ENCODE data around the gene SPAST. TPM values are rescaled to one million over a fixed set of nuclear protein-coding genes. Genes with fewer than 3 reads are reported as not detected.

The SPAST gene
- total RNA-seq, 1 experiment from 2014 or later: 18.5 TPM

DNA sequence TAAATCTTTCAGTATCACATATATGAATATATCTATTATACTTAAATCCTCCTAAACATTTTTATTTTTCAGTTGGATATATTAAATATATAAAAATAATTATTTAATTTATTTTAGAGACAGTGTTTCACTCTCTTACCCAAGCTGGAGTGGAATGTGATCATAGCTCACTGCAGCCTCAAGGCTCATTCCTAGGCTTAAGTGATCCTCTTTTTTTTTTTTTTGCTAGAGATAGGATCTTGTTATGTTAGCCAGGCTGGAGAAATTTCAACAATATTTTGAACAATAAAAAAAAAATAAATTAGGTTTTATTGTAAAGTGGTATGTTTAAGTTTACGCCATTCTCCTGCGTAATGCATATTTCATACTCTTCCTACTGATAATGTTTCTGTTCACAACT, 4.2 kb downstream of the SPAST start:
- DNase-seq: no peak
- CTCF ChIA-PET: no interaction called here
- H3K27ac Mint-ChIP-seq (ENCODE audit: unreplicated experiment): no peak overlapping the region
- H3K4me3 Mint-ChIP-seq (ENCODE audit: low read depth, unreplicated experiment): no peak overlapping the region
- peaks cover 27% of the 10 kb centered on the region for H3K36me3 Mint-ChIP-seq (ENCODE audit: insufficient read depth, unreplicated experiment)
- TF ChIP-seq, protein P1, sequence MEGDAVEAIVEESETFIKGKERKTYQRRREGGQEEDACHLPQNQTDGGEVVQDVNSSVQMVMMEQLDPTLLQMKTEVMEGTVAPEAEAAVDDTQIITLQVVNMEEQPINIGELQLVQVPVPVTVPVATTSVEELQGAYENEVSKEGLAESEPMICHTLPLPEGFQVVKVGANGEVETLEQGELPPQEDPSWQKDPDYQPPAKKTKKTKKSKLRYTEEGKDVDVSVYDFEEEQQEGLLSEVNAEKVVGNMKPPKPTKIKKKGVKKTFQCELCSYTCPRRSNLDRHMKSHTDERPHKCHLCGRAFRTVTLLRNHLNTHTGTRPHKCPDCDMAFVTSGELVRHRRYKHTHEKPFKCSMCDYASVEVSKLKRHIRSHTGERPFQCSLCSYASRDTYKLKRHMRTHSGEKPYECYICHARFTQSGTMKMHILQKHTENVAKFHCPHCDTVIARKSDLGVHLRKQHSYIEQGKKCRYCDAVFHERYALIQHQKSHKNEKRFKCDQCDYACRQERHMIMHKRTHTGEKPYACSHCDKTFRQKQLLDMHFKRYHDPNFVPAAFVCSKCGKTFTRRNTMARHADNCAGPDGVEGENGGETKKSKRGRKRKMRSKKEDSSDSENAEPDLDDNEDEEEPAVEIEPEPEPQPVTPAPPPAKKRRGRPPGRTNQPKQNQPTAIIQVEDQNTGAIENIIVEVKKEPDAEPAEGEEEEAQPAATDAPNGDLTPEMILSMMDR (IDR thresholded peaks at IDR 0.05; ENCODE audit: unreplicated experiment): no peak
- H3K9me3 Mint-ChIP-seq (ENCODE audit: low read depth, unreplicated experiment): no peaks in the 10 kb centered on the region
- no peaks in the 10 kb centered on the region for H3K27me3 Mint-ChIP-seq (ENCODE audit: unreplicated experiment)
- intact Hi-C loops (cut with micrococcal nuclease; ENCODE audit: unreplicated experiment): no loop called here
- H3K4me1 Mint-ChIP-seq (ENCODE audit: low read depth, unreplicated experiment): peaks cover 10% of the 10 kb centered on the region
- BruUV-seq (replicated peaks): no TSS peak

DNA sequence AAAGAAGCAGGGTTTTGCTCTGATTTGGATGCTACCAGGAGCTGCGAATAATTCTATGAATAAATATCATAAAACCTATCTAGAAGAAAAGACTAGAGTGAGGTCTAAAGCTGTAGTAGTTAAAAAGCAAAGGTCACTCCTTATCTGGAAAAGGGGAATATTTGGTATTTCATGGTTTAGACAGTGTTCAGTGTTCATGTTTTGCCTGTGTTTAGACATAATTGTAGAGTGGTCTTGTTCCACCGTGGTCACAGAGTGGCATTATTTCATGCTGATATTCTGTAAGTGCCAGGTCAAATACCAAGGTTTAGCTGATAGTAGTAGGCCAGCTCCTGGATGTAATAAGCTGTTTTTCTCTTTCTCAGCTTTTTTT, 10.8 kb downstream of the SPAST start:
- intact Hi-C loops (cut with micrococcal nuclease; ENCODE audit: unreplicated experiment): no loop called here
- Mint-ChIP-seq H3K4me3 (ENCODE audit: low read depth, unreplicated experiment) (no peak overlapping the region), H3K4me1 (ENCODE audit: low read depth, unreplicated experiment) (no peaks in the 10 kb centered on the region), H3K9me3 (ENCODE audit: low read depth, unreplicated experiment) (no peaks in the 10 kb centered on the region), H3K27ac (ENCODE audit: unreplicated experiment) (no peak overlapping the region), H3K27me3 (ENCODE audit: unreplicated experiment) (no peaks in the 10 kb centered on the region), H3K36me3 (ENCODE audit: insufficient read depth, unreplicated experiment) (no peaks in the 10 kb centered on the region)
- TF ChIP-seq, protein P1 (IDR thresholded peaks at IDR 0.05; ENCODE audit: unreplicated experiment): no peak
- DNase-seq: no peak
- CTCF ChIA-PET: no interaction called here
- no TSS peak for BruUV-seq (replicated peaks)

DNA sequence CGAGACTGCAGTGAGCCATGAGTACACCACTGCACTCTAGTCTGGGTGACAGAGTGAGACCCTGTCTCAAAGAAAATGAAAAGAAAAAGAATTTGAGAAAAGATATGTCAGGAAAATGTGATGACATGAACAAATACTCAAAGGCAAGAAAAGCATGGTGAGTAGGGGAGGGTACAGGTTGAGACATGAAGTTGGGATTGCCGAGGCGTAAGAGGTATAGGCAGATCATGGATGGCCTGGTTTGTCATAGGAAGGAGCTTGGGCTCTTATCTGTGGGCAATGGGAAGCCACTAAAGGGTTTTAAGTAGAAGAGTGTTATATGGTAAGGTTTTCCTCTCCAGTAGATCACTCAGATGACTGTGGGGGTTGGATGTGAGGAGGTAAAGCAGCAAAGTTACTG, 32.3 kb downstream of the SPAST start:
- TF ChIP-seq, protein P1 (IDR thresholded peaks at IDR 0.05; ENCODE audit: unreplicated experiment): no peak
- BruUV-seq (replicated peaks): no TSS peak
- CTCF ChIA-PET: interaction anchor here (0.6 kb wide), 1 partner anchor 40 kb away, joined by 3 read pairs; no protein-coding TSS in a partner anchor

DNA sequence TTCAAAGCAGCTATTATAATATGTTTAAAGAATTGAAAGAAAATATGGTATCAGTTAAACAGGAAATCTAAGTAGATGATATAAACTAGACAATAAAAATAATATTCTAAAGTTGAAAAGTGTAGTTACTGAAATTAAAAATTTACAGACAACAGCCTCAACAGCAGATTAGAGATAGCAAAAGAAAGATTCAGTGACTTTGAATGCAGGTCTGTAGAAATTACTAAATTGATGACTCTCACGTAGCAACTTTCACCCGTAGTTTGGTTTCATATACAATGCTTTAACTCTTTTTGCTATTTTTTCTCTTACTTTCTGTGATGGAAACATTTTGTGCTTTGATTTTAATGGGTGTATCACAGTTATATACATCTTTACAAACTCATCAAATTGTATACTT, 44.8 kb downstream of the SPAST start:
- TF ChIP-seq, protein P1 (IDR thresholded peaks at IDR 0.05; ENCODE audit: unreplicated experiment): no peak
- no peak overlapping the region for H3K4me3 Mint-ChIP-seq (ENCODE audit: low read depth, unreplicated experiment)
- CTCF ChIA-PET: no interaction called here
- H3K36me3 Mint-ChIP-seq (ENCODE audit: insufficient read depth, unreplicated experiment): no peaks in the 10 kb centered on the region
- H3K27ac Mint-ChIP-seq (ENCODE audit: unreplicated experiment): no peak overlapping the region
- intact Hi-C loops (cut with micrococcal nuclease; ENCODE audit: unreplicated experiment): no loop called here
- no peaks in the 10 kb centered on the region for H3K27me3 Mint-ChIP-seq (ENCODE audit: unreplicated experiment)
- no TSS peak for BruUV-seq (replicated peaks)
- H3K9me3 Mint-ChIP-seq (ENCODE audit: low read depth, unreplicated experiment): peaks cover 6% of the 10 kb centered on the region
- DNase-seq: no peak
- no peaks in the 10 kb centered on the region for H3K4me1 Mint-ChIP-seq (ENCODE audit: low read depth, unreplicated experiment)

More for the DNA sequence above, 32.3 kb downstream of the SPAST start:
- Mint-ChIP-seq H3K27me3 (ENCODE audit: unreplicated experiment) (no peaks in the 10 kb centered on the region), H3K4me1 (ENCODE audit: low read depth, unreplicated experiment) (no peaks in the 10 kb centered on the region), H3K9me3 (ENCODE audit: low read depth, unreplicated experiment) (no peaks in the 10 kb centered on the region), H3K27ac (ENCODE audit: unreplicated experiment) (no peak overlapping the region), H3K4me3 (ENCODE audit: low read depth, unreplicated experiment) (no peak overlapping the region), H3K36me3 (ENCODE audit: insufficient read depth, unreplicated experiment) (no peaks in the 10 kb centered on the region)
- no peak for DNase-seq
- intact Hi-C loops (cut with micrococcal nuclease; ENCODE audit: unreplicated experiment): no loop called here

Data from Calu3 (cell line).